GM12891 (cell line): Measurements from ENCODE around the gene WSCD1.

Experiments used
- POLR2A ChIP-seq: IDR thresholded peaks from 2 replicates; pipeline ENCODE4 v1.6.1; 2011; ENCODE audit warnings: low read depth, low read length, control low read depth
- POLR2AphosphoS5 ChIP-seq: IDR thresholded peaks from 2 replicates; pipeline ENCODE4 v1.6.1; 2011; ENCODE audit warnings: low read depth, low read length, control low read depth
- TAF1 ChIP-seq: IDR thresholded peaks from 2 replicates; pipeline ENCODE4 v1.6.1; 2011; ENCODE audit warnings: low read depth, low read length, control low read depth

DNA sequence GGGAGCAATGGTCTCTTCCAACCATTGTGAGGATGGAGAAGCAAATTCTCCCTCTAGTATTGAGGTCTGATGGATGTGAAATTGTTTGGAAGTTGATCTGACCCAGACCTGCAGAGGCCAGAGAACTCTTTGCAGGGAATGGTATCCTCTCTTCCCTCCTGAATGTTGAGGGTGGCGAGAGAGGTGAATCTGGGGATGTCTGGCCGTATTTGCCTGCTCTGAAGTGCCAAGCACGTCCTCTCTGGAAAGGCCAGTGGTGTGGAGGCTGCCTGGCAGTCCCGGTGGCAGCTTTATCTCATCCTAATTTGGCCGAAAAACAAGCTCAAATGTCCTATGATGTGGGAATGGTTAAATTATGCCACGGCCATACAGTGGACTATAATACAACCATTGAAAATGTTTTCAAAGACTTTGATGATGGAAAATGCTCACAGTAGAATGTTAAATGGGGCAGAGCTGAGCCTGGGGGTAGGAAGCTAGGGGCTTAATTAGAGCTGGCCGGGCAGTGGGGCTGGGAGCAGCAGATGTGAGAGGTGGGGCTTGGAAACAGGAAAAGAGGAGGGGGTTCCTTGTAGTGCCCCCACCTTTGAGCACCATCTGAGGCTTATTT lies 30.8 kb downstream of the WSCD1 start:
- no peak for TF ChIP-seq TAF1
- TF ChIP-seq POLR2A = no peak
- no peak for TF ChIP-seq POLR2AphosphoS5
